Measurements from ENCODE around the gene SYT10. TPM values are rescaled to one million over a fixed set of nuclear protein-coding genes. Genes with fewer than 3 reads are reported as not detected.
"Not testable (repeated sequence)": the region's sequence is repeated elsewhere in the genome, so short reads cannot be mapped to it uniquely, and the experiment has no call there.

SYT10 gene
- total and polyA plus RNA-seq, 2 donors (not counting 1 experiment from before 2014, with no cell fraction given), result not detected

DNA sequence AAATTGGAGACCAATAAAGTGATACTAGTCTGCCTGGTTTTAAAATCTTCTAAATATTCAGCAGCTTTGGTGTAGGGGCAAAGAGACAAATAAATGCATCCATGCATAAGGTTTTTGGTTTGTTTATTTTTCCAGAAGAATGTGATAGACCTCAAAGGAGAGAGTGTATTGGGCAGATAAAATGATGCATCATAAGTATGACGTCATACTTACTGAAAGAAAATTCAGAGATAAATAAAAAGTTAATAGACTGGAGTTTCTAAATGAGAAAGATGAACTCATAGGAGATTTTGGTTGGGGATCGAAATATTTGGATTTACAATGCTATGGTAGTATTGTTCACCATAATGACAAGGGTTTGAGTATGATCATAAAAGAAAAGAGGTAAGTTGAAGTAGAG, 10.2 kb downstream of the SYT10 start:
- DNase-seq (ENCODE audit: low read depth in 2 of 2), result no peak
- no peak overlapping the region for H2AFZ ChIP-seq (ENCODE audit: low read length)
- no peak overlapping the region for H3K27ac ChIP-seq (ENCODE audit: insufficient read depth, low read length)
- H3K9me3 ChIP-seq (ENCODE audit: control insufficient read depth, insufficient read depth, low read depth, low read length), result no peaks in the 10 kb centered on the region
- no peak overlapping the region for H3K4me2 ChIP-seq (ENCODE audit: extremely low read depth, insufficient read depth, low read length)
- H3K4me1 ChIP-seq (ENCODE audit: control insufficient read depth, extremely low read depth, insufficient read depth, low read length), result no peaks in the 10 kb centered on the region
- H3K36me3 ChIP-seq (ENCODE audit: control insufficient read depth, insufficient read depth, low read length), result no peaks in the 10 kb centered on the region
- no peak overlapping the region for H3K4me3 ChIP-seq (replicated peaks in 1 of 4; ENCODE audit: control extremely low read depth in 1 of 4, insufficient read depth in 1 of 4, low read depth in 3 of 4, low read length in 4 of 4)
- no peaks in the 10 kb centered on the region for H3K27me3 ChIP-seq (ENCODE audit: control insufficient read depth, insufficient read depth, low read length)
- no peaks in the 10 kb centered on the region for H3K79me2 ChIP-seq (ENCODE audit: control insufficient read depth, insufficient read depth, low read length)
- TF ChIP-seq EZH2 (IDR thresholded peaks at IDR 0.05; ENCODE audit: low read length, missing control alignments), result no peak
- TF ChIP-seq, protein P1, sequence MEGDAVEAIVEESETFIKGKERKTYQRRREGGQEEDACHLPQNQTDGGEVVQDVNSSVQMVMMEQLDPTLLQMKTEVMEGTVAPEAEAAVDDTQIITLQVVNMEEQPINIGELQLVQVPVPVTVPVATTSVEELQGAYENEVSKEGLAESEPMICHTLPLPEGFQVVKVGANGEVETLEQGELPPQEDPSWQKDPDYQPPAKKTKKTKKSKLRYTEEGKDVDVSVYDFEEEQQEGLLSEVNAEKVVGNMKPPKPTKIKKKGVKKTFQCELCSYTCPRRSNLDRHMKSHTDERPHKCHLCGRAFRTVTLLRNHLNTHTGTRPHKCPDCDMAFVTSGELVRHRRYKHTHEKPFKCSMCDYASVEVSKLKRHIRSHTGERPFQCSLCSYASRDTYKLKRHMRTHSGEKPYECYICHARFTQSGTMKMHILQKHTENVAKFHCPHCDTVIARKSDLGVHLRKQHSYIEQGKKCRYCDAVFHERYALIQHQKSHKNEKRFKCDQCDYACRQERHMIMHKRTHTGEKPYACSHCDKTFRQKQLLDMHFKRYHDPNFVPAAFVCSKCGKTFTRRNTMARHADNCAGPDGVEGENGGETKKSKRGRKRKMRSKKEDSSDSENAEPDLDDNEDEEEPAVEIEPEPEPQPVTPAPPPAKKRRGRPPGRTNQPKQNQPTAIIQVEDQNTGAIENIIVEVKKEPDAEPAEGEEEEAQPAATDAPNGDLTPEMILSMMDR (conservative IDR thresholded peaks at IDR 0.05 in 1 of 2, IDR thresholded peaks at IDR 0.05 in 1 of 2; ENCODE audit: low read depth in 1 of 2, low read length in 2 of 2), result no peak
- no peaks in the 10 kb centered on the region for H4K20me1 ChIP-seq (ENCODE audit: control insufficient read depth, extremely low read depth, insufficient read depth, low read length)
- no peak overlapping the region for H3K9ac ChIP-seq (ENCODE audit: insufficient read depth, low read length)

- TF ChIP-seq EZH2 (IDR thresholded peaks at IDR 0.05; ENCODE audit: low read length, missing control alignments), result no peak
- TF ChIP-seq, protein P1 (conservative IDR thresholded peaks at IDR 0.05 in 1 of 2, IDR thresholded peaks at IDR 0.05 in 1 of 2; ENCODE audit: low read depth in 1 of 2, low read length in 2 of 2), result no peak
- Histone ChIP-seq H3K36me3 (ENCODE audit: control insufficient read depth, insufficient read depth, low read length) (no peaks in the 10 kb centered on the region), H2AFZ (ENCODE audit: low read length) (no peak overlapping the region), H4K20me1 (ENCODE audit: control insufficient read depth, extremely low read depth, insufficient read depth, low read length) (no peaks in the 10 kb centered on the region), H3K4me2 (ENCODE audit: extremely low read depth, insufficient read depth, low read length) (no peak overlapping the region), H3K4me3 (replicated peaks in 1 of 4; ENCODE audit: control extremely low read depth in 1 of 4, insufficient read depth in 1 of 4, low read depth in 3 of 4, low read length in 4 of 4) (no peak overlapping the region), H3K9ac (ENCODE audit: insufficient read depth, low read length) (no peak overlapping the region), H3K27ac (ENCODE audit: insufficient read depth, low read length) (no peak overlapping the region), H3K27me3 (ENCODE audit: control insufficient read depth, insufficient read depth, low read length) (no peaks in the 10 kb centered on the region), H3K4me1 (ENCODE audit: control insufficient read depth, extremely low read depth, insufficient read depth, low read length) (no peaks in the 10 kb centered on the region), H3K79me2 (ENCODE audit: control insufficient read depth, insufficient read depth, low read length) (no peaks in the 10 kb centered on the region), H3K9me3 (ENCODE audit: control insufficient read depth, insufficient read depth, low read depth, low read length) (no peaks in the 10 kb centered on the region)
- DNase-seq (ENCODE audit: low read depth in 2 of 2), result no peak
Measured at GRCh38 chr12:33427071-33427470, 12.5 kb downstream of the SYT10 start.

DNA sequence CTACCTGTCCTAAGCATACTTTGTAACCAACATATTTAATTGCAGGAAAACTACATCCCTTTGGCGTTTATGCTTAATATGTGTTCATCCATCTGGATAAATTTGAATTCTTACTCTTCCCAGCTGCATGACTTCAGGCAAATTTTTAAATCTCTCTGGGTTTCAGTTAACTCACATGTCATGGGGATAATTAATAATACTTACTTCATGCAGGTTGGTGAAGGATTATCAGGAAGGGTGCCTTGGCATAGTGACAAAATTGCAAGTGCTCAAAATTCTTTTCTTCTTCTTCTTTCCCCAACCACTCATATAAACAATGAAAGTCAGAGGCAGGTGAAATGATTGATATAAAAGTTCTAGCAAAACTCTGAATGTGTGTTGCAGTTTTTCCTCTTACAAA, 15.9 kb downstream of the SYT10 start:
- DNase-seq (ENCODE audit: low read depth in 2 of 2), result no peak
- H3K36me3 ChIP-seq (ENCODE audit: control insufficient read depth, insufficient read depth, low read length), result no peaks in the 10 kb centered on the region
- no peaks in the 10 kb centered on the region for H4K20me1 ChIP-seq (ENCODE audit: control insufficient read depth, extremely low read depth, insufficient read depth, low read length)
- H3K4me3 ChIP-seq (replicated peaks in 1 of 4; ENCODE audit: control extremely low read depth in 1 of 4, insufficient read depth in 1 of 4, low read depth in 3 of 4, low read length in 4 of 4), result no peak overlapping the region
- H3K4me1 ChIP-seq (ENCODE audit: control insufficient read depth, extremely low read depth, insufficient read depth, low read length), result no peaks in the 10 kb centered on the region
- no peak for TF ChIP-seq EZH2 (IDR thresholded peaks at IDR 0.05; ENCODE audit: low read length, missing control alignments)
- TF ChIP-seq, protein P1 (conservative IDR thresholded peaks at IDR 0.05 in 1 of 2, IDR thresholded peaks at IDR 0.05 in 1 of 2; ENCODE audit: low read depth in 1 of 2, low read length in 2 of 2), result no peak
- H3K79me2 ChIP-seq (ENCODE audit: control insufficient read depth, insufficient read depth, low read length), result no peaks in the 10 kb centered on the region
- H3K9ac ChIP-seq (ENCODE audit: insufficient read depth, low read length), result no peak overlapping the region
- H2AFZ ChIP-seq (ENCODE audit: low read length), result no peak overlapping the region
- no peaks in the 10 kb centered on the region for H3K27me3 ChIP-seq (ENCODE audit: control insufficient read depth, insufficient read depth, low read length)
- H3K4me2 ChIP-seq (ENCODE audit: extremely low read depth, insufficient read depth, low read length), result no peak overlapping the region
- no peaks in the 10 kb centered on the region for H3K9me3 ChIP-seq (ENCODE audit: control insufficient read depth, insufficient read depth, low read depth, low read length)
- H3K27ac ChIP-seq (ENCODE audit: insufficient read depth, low read length), result no peak overlapping the region

GRCh38 chr12:33412410-33412809, 27.2 kb downstream of the SYT10 start:
- not testable (repeated sequence) for H3K36me3 ChIP-seq (ENCODE audit: control insufficient read depth, insufficient read depth, low read length)

More at GRCh38 chr12:33412410-33412809, 27.2 kb downstream of the SYT10 start:
- not testable (repeated sequence) for H3K79me2 ChIP-seq (ENCODE audit: control insufficient read depth, insufficient read depth, low read length); H3K9me3 ChIP-seq (ENCODE audit: control insufficient read depth, insufficient read depth, low read depth, low read length); H3K4me3 ChIP-seq (replicated peaks in 1 of 4; ENCODE audit: control extremely low read depth in 1 of 4, insufficient read depth in 1 of 4, low read depth in 3 of 4, low read length in 4 of 4); DNase-seq (ENCODE audit: low read depth in 2 of 2); H3K4me2 ChIP-seq (ENCODE audit: extremely low read depth, insufficient read depth, low read length); H4K20me1 ChIP-seq (ENCODE audit: control insufficient read depth, extremely low read depth, insufficient read depth, low read length); H2AFZ ChIP-seq (ENCODE audit: low read length); H3K27me3 ChIP-seq (ENCODE audit: control insufficient read depth, insufficient read depth, low read length); H3K4me1 ChIP-seq (ENCODE audit: control insufficient read depth, extremely low read depth, insufficient read depth, low read length); H3K9ac ChIP-seq (ENCODE audit: insufficient read depth, low read length); H3K27ac ChIP-seq (ENCODE audit: insufficient read depth, low read length)
